Gastroesophageal sphincter (tissue), 4 donors: ENCODE results near the gene JARID2. TPM values are rescaled to one million over a fixed set of nuclear protein-coding genes. Genes with fewer than 3 reads are reported as not detected.

Experiments
- ATAC-seq: fragments of 150-250 bp; one replicate; pipeline ENCODE4 v1.9.1; 2016; ENCODE audit warnings: mild to moderate bottlenecking, moderate library complexity
- H3K27ac ChIP-seq, 4 donors: fragments of 200-600 bp; sonication (generic) in 3 of 4; 1 replicate in 3 of 4; 2 replicates in 1 of 4; pipeline ENCODE4 v1.5.1; 2016 to 2019
- H3K27me3 ChIP-seq: fragments of 200-600 bp; sonication (generic); one replicate; pipeline ENCODE4 v1.5.1; 2019
- H3K36me3 ChIP-seq, 2 donors: fragments of 200-600 bp; sonication (generic); one replicate each; pipeline ENCODE4 v1.5.1; 2019; ENCODE audit warnings: control low read depth in 1 of 2
- H3K4me1 ChIP-seq, 3 donors: fragments of 200-600 bp; sonication (generic); 1 replicate in 2 of 3; 2 replicates in 1 of 3; pipeline ENCODE4 v1.5.1; 2016 to 2019; ENCODE audit warnings: control low read depth in 2 of 3
- H3K4me3 ChIP-seq, 2 donors: fragments of 200-600 bp; sonication (generic); one replicate each; pipeline ENCODE4 v1.5.1; 2019; ENCODE audit warnings: mild to moderate bottlenecking in 1 of 2, moderate library complexity in 1 of 2
- H3K9me3 ChIP-seq, 3 donors: fragments of 200-600 bp; sonication (generic); one replicate each; pipeline ENCODE4 v1.5.1; 2017 to 2019; ENCODE audit warnings: control low read depth in 2 of 3
- CTCF ChIP-seq, 4 experiments: fragments of 200-600 bp in 2 of 4; fragments of 450-650 bp in 2 of 4; sonication (generic) in 1 of 4; IDR thresholded peaks; one replicate each; pipeline ENCODE4 v1.5.1; 2017 to 2019; ENCODE audit warnings: antibody characterized with exemption in 4 of 4, mild to moderate bottlenecking in 2 of 4, moderate library complexity in 2 of 4
- EP300 ChIP-seq: sonication (generic); formaldehyde crosslinking; IDR thresholded peaks from one replicate; pipeline ENCODE4 v1.6.1; 2017; ENCODE audit warnings: antibody characterized with exemption, mild to moderate bottlenecking
- POLR2A ChIP-seq, 2 donors: fragments of 450-650 bp; IDR thresholded peaks; one replicate each; pipeline ENCODE4 v1.6.1; 2017; ENCODE audit warnings: antibody characterized with exemption in 2 of 2, mild to moderate bottlenecking in 2 of 2, moderate library complexity in 1 of 2
- POLR2AphosphoS5 ChIP-seq: sonication (generic); formaldehyde crosslinking; IDR thresholded peaks from one replicate; pipeline ENCODE4 v1.6.1; 2017; ENCODE audit warnings: antibody characterized with exemption
- WGBS, 2 donors: methylation state at CpG; one replicate each; pipeline ENCODE4 v1.1.5; 2018; ENCODE audit warnings: low coverage in 1 of 2; 5-methylcytosine and 5-hydroxymethylcytosine counted together
- total RNA-seq, 4 donors: library from RNA; depleted of rRNA; stranded (reverse); fragments of >200 nt; gene quantifications; one replicate each; pipeline ENCODE4 v1.1.0, GENCODE V29; 2016

The JARID2 gene
- total RNA-seq, 4 donors from 2014 or later = 6.8 to 12.3 (median 8.5) TPM

- no peak overlapping the region for H3K27ac ChIP-seq
- TF ChIP-seq POLR2AphosphoS5 (no peak), EP300 (no peak), CTCF (IDR thresholded peaks at IDR 0.05) (no peak), POLR2A (IDR thresholded peaks at IDR 0.05) (no peak)
- no peak overlapping the region for H3K4me3 ChIP-seq
- H3K36me3 ChIP-seq = no peaks in the 10 kb centered on the region
- no peaks in the 10 kb centered on the region for H3K27me3 ChIP-seq
- H3K4me1 ChIP-seq = peaks cover 0 to 23% (median 0%) of the 10 kb centered on the region in 3 donors
- WGBS, 2 donors = 95 to 96% methylated on average over 4 to 6 of the region's 6 CpGs
- no peak for ATAC-seq
- no peaks in the 10 kb centered on the region for H3K9me3 ChIP-seq
Measured at GRCh38 chr6:15554728-15555100, 308.8 kb downstream of the JARID2 start.

- Histone ChIP-seq H3K4me3 (no peak overlapping the region), H3K4me1 (peaks cover 0 to 27% (median 0%) of the 10 kb centered on the region in 3 donors), H3K9me3 (no peaks in the 10 kb centered on the region), H3K27ac (no peak overlapping the region), H3K36me3 (no peaks in the 10 kb centered on the region), H3K27me3 (no peaks in the 10 kb centered on the region)
- ATAC-seq = no peak
- no peak for TF ChIP-seq EP300
- TF ChIP-seq CTCF (IDR thresholded peaks at IDR 0.05) = no peak
- no peak for TF ChIP-seq POLR2A (IDR thresholded peaks at IDR 0.05)
- 93 to 96% methylated on average over 3 to 4 of the region's 5 CpGs for WGBS, 2 donors
Measured at GRCh38 chr6:15555101-15556038, 309.5 kb downstream of the JARID2 start.

GRCh38 chr6:15556711-15557110 lies 310.8 kb downstream of the JARID2 start:
- Histone ChIP-seq H3K4me1 (peaks cover 0 to 17% (median 0%) of the 10 kb centered on the region in 3 donors), H3K36me3 (no peaks in the 10 kb centered on the region), H3K27me3 (no peaks in the 10 kb centered on the region), H3K4me3 (no peak overlapping the region), H3K27ac (no peak overlapping the region), H3K9me3 (no peaks in the 10 kb centered on the region)
- 92% methylated on average over 1 of the region's 1 CpG; no CpG with 5 or more reads in 1 of the 2 donors for WGBS, 2 donors
- no peak for TF ChIP-seq POLR2A (IDR thresholded peaks at IDR 0.05)
- no peak for TF ChIP-seq EP300
- no peak for TF ChIP-seq POLR2AphosphoS5
- TF ChIP-seq CTCF (IDR thresholded peaks at IDR 0.05) = no peak
- no peak for ATAC-seq

- no peak for TF ChIP-seq POLR2A (IDR thresholded peaks at IDR 0.05)
- no peak for TF ChIP-seq EP300
- TF ChIP-seq POLR2AphosphoS5 = no peak
- no peak for TF ChIP-seq CTCF (IDR thresholded peaks at IDR 0.05)
- Histone ChIP-seq H3K4me3 (no peak overlapping the region), H3K27ac (no peak overlapping the region), H3K4me1 (peaks cover 0 to 13% (median 0%) of the 10 kb centered on the region in 3 donors), H3K27me3 (no peaks in the 10 kb centered on the region), H3K36me3 (no peaks in the 10 kb centered on the region), H3K9me3 (no peaks in the 10 kb centered on the region)
- no peak for ATAC-seq
Measured at GRCh38 chr6:15557174-15557573, 311.3 kb downstream of the JARID2 start.

- TF ChIP-seq POLR2A (IDR thresholded peaks at IDR 0.05) (no peak), POLR2AphosphoS5 (no peak), CTCF (IDR thresholded peaks at IDR 0.05) (no peak), EP300 (no peak)
- Histone ChIP-seq H3K4me3 (no peak overlapping the region), H3K27me3 (no peaks in the 10 kb centered on the region), H3K9me3 (no peaks in the 10 kb centered on the region), H3K36me3 (no peaks in the 10 kb centered on the region), H3K4me1 (peaks cover 0 to 8% (median 0%) of the 10 kb centered on the region in 3 donors), H3K27ac (no peak overlapping the region)
- no peak for ATAC-seq
- WGBS, 2 donors = 83% methylated on average over 1 of the region's 1 CpG
Measured at GRCh38 chr6:15560713-15561112, 314.8 kb downstream of the JARID2 start.
